ENCODE results near the gene LALBA.

DNA sequence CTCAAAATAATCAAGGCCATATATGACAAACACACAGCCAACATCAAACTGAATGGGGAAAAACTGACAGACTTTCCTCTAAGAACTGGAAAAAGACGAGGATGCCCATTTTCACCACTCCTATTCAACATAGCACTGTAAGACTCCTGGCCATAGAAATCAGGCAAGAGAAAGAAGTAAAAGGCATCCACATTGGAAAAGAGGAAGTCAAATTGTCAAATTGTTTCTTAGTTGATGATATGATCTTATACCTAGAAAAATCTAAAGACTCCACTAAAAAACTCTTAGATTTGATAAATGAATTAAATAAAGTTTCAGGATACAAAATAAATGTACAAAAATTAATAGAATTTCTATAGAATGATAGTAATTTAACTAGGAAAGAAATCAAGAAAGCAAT, 33.2 kb downstream of the LALBA start:
- TF ChIP-seq GATA3 (IDR thresholded peaks at IDR 0.05; ENCODE audit: low read depth, low read length): no peak
- no peak for TF ChIP-seq GATA2 (IDR thresholded peaks at IDR 0.05; ENCODE audit: low read depth, low read length)
